MM.1S (cell line): ENCODE measurements around the gene APOH.
A peak's percentile ranks its signal among the peaks of the same experiment; 100 is the strongest.

Source experiments
- DNase-seq: peaks from one replicate; pipeline ENCODE4 v3.0.0-alpha.2; 2015
- H2AFZ ChIP-seq: fragments of 300-600 bp; sonication (generic); 2 replicates; pipeline ENCODE4 v1.6.0; 2016; ENCODE audit warnings: antibody characterized with exemption, low read length
- H3F3A ChIP-seq: fragments of 300-600 bp; sonication (generic); 2 replicates; pipeline ENCODE4 v1.6.1; 2016; ENCODE audit warnings: mild to moderate bottlenecking, antibody characterized with exemption, low read length, moderate library complexity, mixed read lengths; ENCODE audit not compliant: insufficient read depth
- H3K27ac ChIP-seq: fragments of 300-600 bp; sonication (generic); 2 replicates; pipeline ENCODE4 v1.5.1; 2016; ENCODE audit warnings: mild to moderate bottlenecking, low read length
- H3K27me3 ChIP-seq: fragments of 300-600 bp; sonication (generic); replicated peaks from 2 replicates; pipeline ENCODE4 v1.6.0; 2016; ENCODE audit warnings: low read length; ENCODE audit not compliant: insufficient read depth
- H3K36me3 ChIP-seq: fragments of 300-600 bp; sonication (generic); replicated peaks from 2 replicates; pipeline ENCODE4 v1.6.1; 2016; ENCODE audit warnings: mild to moderate bottlenecking, low read length, mixed read lengths; ENCODE audit not compliant: insufficient read depth
- H3K4me1 ChIP-seq: fragments of 300-600 bp; sonication (generic); 2 replicates; pipeline ENCODE4 v1.6.1; 2016; ENCODE audit warnings: low read length, mixed read lengths
- H3K4me2 ChIP-seq: fragments of 300-600 bp; sonication (generic); 2 replicates; pipeline ENCODE4 v1.6.0; 2016; ENCODE audit warnings: low read depth, low read length
- H3K4me3 ChIP-seq: fragments of 300-600 bp; sonication (generic); 2 replicates; pipeline ENCODE4 v1.5.1; 2016; ENCODE audit warnings: low read length, mixed read lengths
- H3K79me2 ChIP-seq: fragments of 300-600 bp; sonication (generic); 2 replicates; pipeline ENCODE4 v1.6.1; 2016; ENCODE audit warnings: mixed run types, low read length, mixed read lengths
- H3K9ac ChIP-seq: fragments of 300-600 bp; sonication (generic); 2 replicates; pipeline ENCODE4 v1.6.1; 2016; ENCODE audit warnings: low read length, mixed read lengths
- H3K9me2 ChIP-seq: fragments of 300-600 bp; sonication (generic); replicated peaks from 2 replicates; pipeline ENCODE4 v1.6.1; 2016; ENCODE audit warnings: mild to moderate bottlenecking, low read length, mixed read lengths; ENCODE audit not compliant: insufficient read depth
- H3K9me3 ChIP-seq: fragments of 300-600 bp; sonication (generic); replicated peaks from 2 replicates; pipeline ENCODE4 v1.6.1; 2016; ENCODE audit warnings: mild to moderate bottlenecking, low read length, mixed read lengths; ENCODE audit not compliant: insufficient read depth
- H4K20me1 ChIP-seq: fragments of 300-600 bp; sonication (generic); 2 replicates; pipeline ENCODE4 v1.6.1; 2016; ENCODE audit warnings: mild to moderate bottlenecking, low read length, moderate library complexity, mixed read lengths; ENCODE audit not compliant: insufficient read depth
- EZH2 ChIP-seq: fragments of 300-600 bp; sonication (generic); optimal IDR thresholded peaks from 2 replicates; pipeline ENCODE3; 2017; ENCODE audit warnings: low read depth, mild to moderate bottlenecking, antibody characterized with exemption, low read length, mixed read lengths
- EZH2phosphoT487 ChIP-seq: fragments of 300-600 bp; sonication (generic); IDR thresholded peaks from 2 replicates; pipeline ENCODE4 v1.6.1; 2018; ENCODE audit warnings: antibody characterized with exemption, low read length
- TF ChIP-seq, protein P1 (sequence below): fragments of 300-600 bp; sonication (generic); IDR thresholded peaks from 2 replicates; pipeline ENCODE4 v1.5.1; 2016; ENCODE audit warnings: antibody characterized with exemption, low read length, mixed read lengths

The APOH gene

DNA sequence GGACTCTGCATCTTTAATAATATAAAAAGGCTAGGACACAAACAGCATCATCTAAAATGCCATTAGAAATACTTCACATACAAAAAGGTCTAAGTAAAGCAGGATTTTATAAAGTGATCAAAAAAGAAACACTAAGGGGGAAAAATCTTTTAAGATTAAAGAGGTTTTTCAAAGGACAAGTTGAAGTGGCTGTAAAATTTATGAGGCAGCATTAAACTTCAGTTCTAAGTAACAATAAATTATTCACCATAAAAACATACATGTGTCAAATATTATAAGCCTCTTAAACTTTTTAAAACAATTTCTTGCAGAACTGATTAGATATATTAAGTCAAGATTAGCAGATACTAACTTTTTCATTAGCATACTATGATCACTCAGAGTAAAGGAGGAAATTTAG is 58.0 kb downstream of the APOH start:
- H3K4me3 ChIP-seq: no peak overlapping the region
- no peak for TF ChIP-seq EZH2
- TF ChIP-seq, protein P1, sequence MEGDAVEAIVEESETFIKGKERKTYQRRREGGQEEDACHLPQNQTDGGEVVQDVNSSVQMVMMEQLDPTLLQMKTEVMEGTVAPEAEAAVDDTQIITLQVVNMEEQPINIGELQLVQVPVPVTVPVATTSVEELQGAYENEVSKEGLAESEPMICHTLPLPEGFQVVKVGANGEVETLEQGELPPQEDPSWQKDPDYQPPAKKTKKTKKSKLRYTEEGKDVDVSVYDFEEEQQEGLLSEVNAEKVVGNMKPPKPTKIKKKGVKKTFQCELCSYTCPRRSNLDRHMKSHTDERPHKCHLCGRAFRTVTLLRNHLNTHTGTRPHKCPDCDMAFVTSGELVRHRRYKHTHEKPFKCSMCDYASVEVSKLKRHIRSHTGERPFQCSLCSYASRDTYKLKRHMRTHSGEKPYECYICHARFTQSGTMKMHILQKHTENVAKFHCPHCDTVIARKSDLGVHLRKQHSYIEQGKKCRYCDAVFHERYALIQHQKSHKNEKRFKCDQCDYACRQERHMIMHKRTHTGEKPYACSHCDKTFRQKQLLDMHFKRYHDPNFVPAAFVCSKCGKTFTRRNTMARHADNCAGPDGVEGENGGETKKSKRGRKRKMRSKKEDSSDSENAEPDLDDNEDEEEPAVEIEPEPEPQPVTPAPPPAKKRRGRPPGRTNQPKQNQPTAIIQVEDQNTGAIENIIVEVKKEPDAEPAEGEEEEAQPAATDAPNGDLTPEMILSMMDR: no peak
- TF ChIP-seq EZH2phosphoT487: no peak
- no peaks in the 10 kb centered on the region for H3F3A ChIP-seq
- H3K27ac ChIP-seq: no peak overlapping the region
- no peaks in the 10 kb centered on the region for H3K9me3 ChIP-seq
- H3K9me2 ChIP-seq: no peaks in the 10 kb centered on the region
- no peak overlapping the region for H3K4me2 ChIP-seq
- peaks cover 9% of the 10 kb centered on the region for H3K4me1 ChIP-seq
- no peak for DNase-seq
- no peaks in the 10 kb centered on the region for H3K36me3 ChIP-seq
- H2AFZ ChIP-seq: no peak overlapping the region
- H3K27me3 ChIP-seq: no peaks in the 10 kb centered on the region
- H3K9ac ChIP-seq: no peak overlapping the region
- no peaks in the 10 kb centered on the region for H3K79me2 ChIP-seq
- H4K20me1 ChIP-seq: no peaks in the 10 kb centered on the region

DNA sequence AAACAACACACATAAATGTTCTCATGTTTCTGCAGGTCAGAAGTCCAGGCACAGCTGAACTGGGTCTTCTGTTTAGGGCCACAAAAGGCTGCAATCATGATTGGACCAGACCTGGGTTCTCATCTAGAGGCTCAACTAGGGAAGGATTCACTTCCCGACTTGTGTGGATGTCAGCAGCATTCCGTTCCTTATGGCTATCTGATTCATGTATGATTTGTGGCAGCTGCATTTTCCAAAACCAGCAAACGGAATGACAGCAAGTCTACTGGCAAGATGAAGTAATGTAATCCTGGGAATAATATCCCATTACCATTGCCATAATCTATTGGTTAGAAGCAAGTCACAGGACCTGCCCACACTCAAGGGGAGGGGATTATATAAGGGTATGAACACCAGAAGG is 59.4 kb downstream of the APOH start:
- Histone ChIP-seq H3K27me3 (no peaks in the 10 kb centered on the region), H3K9ac (no peak overlapping the region), H3K27ac (no peak overlapping the region), H4K20me1 (no peaks in the 10 kb centered on the region), H3K79me2 (no peaks in the 10 kb centered on the region), H3K4me1 (peaks cover 9% of the 10 kb centered on the region), H3K9me3 (no peaks in the 10 kb centered on the region), H3F3A (no peaks in the 10 kb centered on the region), H3K4me3 (no peak overlapping the region), H3K36me3 (no peaks in the 10 kb centered on the region), H2AFZ (no peak overlapping the region), H3K9me2 (no peaks in the 10 kb centered on the region), H3K4me2 (no peak overlapping the region)
- no peak for DNase-seq
- TF ChIP-seq, protein P1: no peak
- TF ChIP-seq EZH2phosphoT487 (no peak), EZH2 (no peak)

DNA sequence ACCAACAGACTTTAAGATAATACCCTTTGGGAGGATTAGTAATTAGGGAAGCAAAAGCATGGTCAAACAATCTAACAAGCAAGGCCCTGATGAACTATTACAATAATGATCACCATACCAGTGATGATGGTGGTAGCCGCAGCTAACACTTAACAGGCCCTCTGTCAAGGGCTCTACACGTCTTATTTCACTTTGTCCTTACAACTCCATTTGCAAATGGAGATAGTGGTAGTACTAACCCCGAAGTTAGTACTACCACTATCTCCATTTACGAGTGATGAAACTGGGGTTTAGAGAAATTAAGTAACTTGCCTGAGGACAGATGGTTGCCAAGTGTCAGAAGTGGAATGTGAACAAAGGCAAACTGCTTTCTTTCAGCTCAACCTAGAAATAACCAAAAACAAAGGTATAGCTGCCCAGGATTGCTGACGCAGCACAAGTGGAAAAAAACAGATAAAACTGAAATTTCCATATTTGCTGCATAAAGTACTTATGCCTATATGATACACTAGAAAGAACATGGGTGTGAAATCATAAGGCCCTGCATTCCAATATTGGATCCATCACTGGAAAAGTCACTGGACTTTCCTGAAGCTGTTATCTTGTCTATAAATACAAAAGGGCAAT is 61.9 kb downstream of the APOH start:
- Histone ChIP-seq H3F3A (no peaks in the 10 kb centered on the region), H3K36me3 (no peaks in the 10 kb centered on the region), H4K20me1 (no peaks in the 10 kb centered on the region), H3K9ac (no peak overlapping the region), H3K4me1 (peaks cover 9% of the 10 kb centered on the region), H3K9me2 (no peaks in the 10 kb centered on the region), H3K4me2 (peak overlapping the region; percentile 17; the same call in 1 of the 2 replicates), H3K27ac (no peak overlapping the region), H3K4me3 (no peak overlapping the region), H2AFZ (no peak overlapping the region), H3K27me3 (no peaks in the 10 kb centered on the region), H3K79me2 (no peaks in the 10 kb centered on the region), H3K9me3 (no peaks in the 10 kb centered on the region)
- TF ChIP-seq EZH2phosphoT487: no peak
- TF ChIP-seq, protein P1: no peak
- TF ChIP-seq EZH2: no peak
- DNase-seq: peak; percentile 34
